ENCODE measurements around the gene PHLDA3.

GRCh38 chr1:201475915-201476669 lies 7.1 kb upstream of the PHLDA3 start:
- TF ChIP-seq CTCF (IDR thresholded peaks at IDR 0.05) (no peak), POLR2A (IDR thresholded peaks at IDR 0.05) (no peak)
